OCI-LY7 (cell line): Measurements from ENCODE around the gene USP28. TPM values are rescaled to one million over a fixed set of nuclear protein-coding genes. Genes with fewer than 3 reads are reported as not detected.
"Not testable (repeated sequence)": the region's sequence is repeated elsewhere in the genome, so short reads cannot be mapped to it uniquely, and the experiment has no call there.

Source experiments
- BruUV-seq: library from RNA; stranded (reverse); fragments of 400-500 nt; replicated peaks from 2 replicates; lab custom pipeline; 2021; lab: Mats Ljungman, UMichigan
- CTCF ChIA-PET: fragments of 300-600 bp; sonication (Branson Sonifier 250); formaldehyde crosslinking; loops from one replicate; lab custom pipeline; 2022; ENCODE audit warnings: antibody characterized with exemption; ENCODE audit not compliant: unreplicated experiment; lab: Charles Lee
- POLR2A ChIA-PET: fragments of 300-600 bp; sonication (Branson Sonifier 250); formaldehyde crosslinking; loops from one replicate; lab custom pipeline; 2022; ENCODE audit warnings: antibody characterized with exemption; lab: Charles Lee
- DNase-seq: peaks from one replicate; pipeline ENCODE4 v3.0.0-alpha.2; 2015; ENCODE audit warnings: low spot score
- H2AFZ ChIP-seq: fragments of 200-600 bp; sonication (generic), shearing (Covaris generic); 2 replicates; pipeline ENCODE4 v1.6.1; 2014; ENCODE audit warnings: mild to moderate bottlenecking, antibody characterized with exemption, low read length, moderate library complexity
- H3K27ac ChIP-seq: fragments of 200-600 bp; sonication (generic); 2 replicates; pipeline ENCODE4 v1.5.1; 2014; ENCODE audit warnings: mixed run types, low read depth, mild to moderate bottlenecking, moderate library complexity, low read length, inconsistent platforms; ENCODE audit not compliant: poor library complexity, severe bottlenecking
- H3K36me3 ChIP-seq: fragments of 200-600 bp; sonication (generic); 2 replicates; pipeline ENCODE4 v1.6.1; 2014; ENCODE audit warnings: mild to moderate bottlenecking, antibody characterized with exemption, low read length, moderate library complexity, mixed read lengths; ENCODE audit not compliant: insufficient read depth
- H3K4me1 ChIP-seq: fragments of 200-600 bp; sonication (generic); 2 replicates; pipeline ENCODE4 v1.5.1; 2014; ENCODE audit warnings: mild to moderate bottlenecking, low read length; ENCODE audit not compliant: insufficient read depth, poor library complexity, severe bottlenecking
- H3K4me2 ChIP-seq: fragments of 200-600 bp; sonication (generic); 2 replicates; pipeline ENCODE4 v1.6.1; 2014; ENCODE audit warnings: mild to moderate bottlenecking, low read length
- H3K4me3 ChIP-seq: fragments of 200-600 bp; sonication (generic); 2 replicates; pipeline ENCODE4 v1.5.1; 2014; ENCODE audit warnings: mild to moderate bottlenecking, low read depth, low read length; ENCODE audit not compliant: poor library complexity, severe bottlenecking
- H3K79me2 ChIP-seq: fragments of 200-600 bp; sonication (generic); 2 replicates; pipeline ENCODE4 v1.6.1; 2016; ENCODE audit warnings: low read depth, mild to moderate bottlenecking, low read length, moderate library complexity, mixed read lengths; ENCODE audit not compliant: insufficient read depth
- H3K9me2 ChIP-seq: fragments of 200-600 bp; sonication (generic); 2 replicates; pipeline ENCODE4 v1.6.1; 2016; ENCODE audit warnings: mild to moderate bottlenecking, low read length, mixed read lengths; ENCODE audit not compliant: insufficient read depth
- H3K9me3 ChIP-seq: fragments of 200-600 bp; sonication (generic); 2 replicates; pipeline ENCODE4 v1.6.1; 2014; ENCODE audit warnings: mild to moderate bottlenecking, mixed run types, low read length, mixed read lengths
- H4K20me1 ChIP-seq: fragments of 200-600 bp; sonication (generic); 2 replicates; pipeline ENCODE4 v1.6.1; 2014; ENCODE audit warnings: mild to moderate bottlenecking, antibody characterized with exemption, low read length, moderate library complexity, mixed read lengths; ENCODE audit not compliant: insufficient read depth
- EZH2phosphoT487 ChIP-seq: fragments of 200-600 bp; sonication (generic); IDR thresholded peaks from 2 replicates; pipeline ENCODE4 v1.6.1; 2018; ENCODE audit warnings: low read depth, borderline replicate concordance, mild to moderate bottlenecking, mixed run types, antibody characterized with exemption, low read length, moderate library complexity, mixed read lengths
- intact Hi-C: fragments of 100-400 bp; cut with micrococcal nuclease; formaldehyde crosslinking; loops from one replicate; pipeline ENCODE4 v1.10.0; 2022; ENCODE audit not compliant: unreplicated experiment
- total RNA-seq, 2 experiments: library from RNA; depleted of rRNA in 1 of 2; stranded (reverse); fragments of >200 nt in 1 of 2; shearing (Covaris generic) in 1 of 2; gene quantifications; 2 replicates each; pipeline ENCODE4 v1.2.3, GENCODE V29; 2014 to 2022
- TF ChIP-seq, protein P1 (sequence below): fragments of 200-600 bp; sonication (generic); conservative IDR thresholded peaks from 2 replicates; pipeline ENCODE4 v1.5.1; 2014; ENCODE audit warnings: mild to moderate bottlenecking, antibody characterized with exemption, low read length, moderate library complexity, mixed read lengths

The USP28 gene
- total RNA-seq, 2 experiments from 2014 or later, result 26.8 to 37.1 TPM

DNA sequence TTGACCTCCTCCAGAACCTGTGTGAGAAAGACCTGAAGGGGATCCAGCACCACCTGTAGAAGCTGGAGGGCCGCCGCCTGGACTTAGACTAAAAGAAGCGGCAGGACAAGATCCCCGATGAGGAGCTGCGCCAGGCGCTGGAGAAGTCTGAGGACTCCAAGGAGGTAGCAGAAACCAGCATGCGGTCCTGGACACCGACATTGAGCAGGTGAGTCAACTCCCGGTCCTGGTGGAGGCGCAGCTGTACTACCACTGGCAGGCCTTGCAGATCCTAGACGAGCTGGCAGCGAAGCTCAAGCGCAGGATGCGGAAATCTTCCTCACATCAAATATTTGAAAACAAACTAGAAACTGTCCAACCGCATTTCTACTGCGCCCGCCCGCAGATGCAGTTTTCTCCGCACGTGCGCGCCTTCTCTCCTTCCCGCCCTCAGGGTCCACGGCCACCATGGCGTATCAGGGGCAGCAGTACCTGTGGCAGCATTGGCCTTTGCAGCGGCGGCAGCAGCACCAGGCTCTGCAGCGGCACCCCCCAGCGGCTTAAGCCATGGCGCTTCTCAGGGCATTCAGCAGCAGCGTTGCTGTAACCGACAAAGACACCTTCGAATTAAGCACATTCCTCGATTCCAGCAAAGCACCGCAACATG lies 85.6 kb downstream of the USP28 start:
- no peaks in the 10 kb centered on the region for H3K79me2 ChIP-seq
- H3K9me3 ChIP-seq, result no peaks in the 10 kb centered on the region
- no peaks in the 10 kb centered on the region for H3K4me1 ChIP-seq
- no peak overlapping the region for H3K4me3 ChIP-seq
- no peaks in the 10 kb centered on the region for H3K9me2 ChIP-seq
- no peak for TF ChIP-seq EZH2phosphoT487
- TF ChIP-seq, protein P1, sequence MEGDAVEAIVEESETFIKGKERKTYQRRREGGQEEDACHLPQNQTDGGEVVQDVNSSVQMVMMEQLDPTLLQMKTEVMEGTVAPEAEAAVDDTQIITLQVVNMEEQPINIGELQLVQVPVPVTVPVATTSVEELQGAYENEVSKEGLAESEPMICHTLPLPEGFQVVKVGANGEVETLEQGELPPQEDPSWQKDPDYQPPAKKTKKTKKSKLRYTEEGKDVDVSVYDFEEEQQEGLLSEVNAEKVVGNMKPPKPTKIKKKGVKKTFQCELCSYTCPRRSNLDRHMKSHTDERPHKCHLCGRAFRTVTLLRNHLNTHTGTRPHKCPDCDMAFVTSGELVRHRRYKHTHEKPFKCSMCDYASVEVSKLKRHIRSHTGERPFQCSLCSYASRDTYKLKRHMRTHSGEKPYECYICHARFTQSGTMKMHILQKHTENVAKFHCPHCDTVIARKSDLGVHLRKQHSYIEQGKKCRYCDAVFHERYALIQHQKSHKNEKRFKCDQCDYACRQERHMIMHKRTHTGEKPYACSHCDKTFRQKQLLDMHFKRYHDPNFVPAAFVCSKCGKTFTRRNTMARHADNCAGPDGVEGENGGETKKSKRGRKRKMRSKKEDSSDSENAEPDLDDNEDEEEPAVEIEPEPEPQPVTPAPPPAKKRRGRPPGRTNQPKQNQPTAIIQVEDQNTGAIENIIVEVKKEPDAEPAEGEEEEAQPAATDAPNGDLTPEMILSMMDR, result no peak
- BruUV-seq, result no TSS peak
- intact Hi-C loops, result no loop called here
- DNase-seq, result no peak
- H4K20me1 ChIP-seq, result no peaks in the 10 kb centered on the region
- CTCF ChIA-PET, result interaction anchor here (0.8 kb wide), 1 partner anchor 47 kb away, joined by 3 read pairs; no protein-coding TSS in a partner anchor
- POLR2A ChIA-PET, result no interaction called here
- no peak overlapping the region for H3K4me2 ChIP-seq
- no peaks in the 10 kb centered on the region for H3K36me3 ChIP-seq
- H2AFZ ChIP-seq, result no peak overlapping the region
- H3K27ac ChIP-seq, result no peak overlapping the region

DNA sequence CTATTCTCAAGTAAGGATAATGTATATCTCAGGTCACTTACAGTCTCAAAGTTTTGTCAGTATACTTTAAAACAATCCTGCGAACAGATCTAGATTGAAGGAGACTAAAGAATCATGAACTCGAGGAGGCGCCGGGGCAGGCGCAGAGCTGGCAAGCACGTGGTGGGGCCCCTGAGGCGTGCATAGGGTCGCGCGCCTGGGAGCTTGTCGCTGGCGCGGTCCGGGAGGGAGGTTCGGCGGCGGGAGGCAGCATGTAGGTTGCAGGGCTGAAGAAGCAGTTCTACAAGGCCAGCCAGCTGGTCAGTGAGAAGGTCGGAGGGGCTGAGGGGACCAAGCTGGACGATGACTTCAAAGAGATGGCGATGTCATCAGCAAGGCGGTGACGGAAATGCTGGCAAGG lies 86.4 kb downstream of the USP28 start:
- H3K9me3 ChIP-seq, H3K36me3 ChIP-seq, CTCF ChIA-PET, POLR2A ChIA-PET, H3K4me1 ChIP-seq, BruUV-seq, H3K79me2 ChIP-seq, H4K20me1 ChIP-seq, H3K9me2 ChIP-seq, H3K4me3 ChIP-seq, H2AFZ ChIP-seq, H3K4me2 ChIP-seq, H3K27ac ChIP-seq, DNase-seq, intact Hi-C loops: not testable (repeated sequence)

DNA sequence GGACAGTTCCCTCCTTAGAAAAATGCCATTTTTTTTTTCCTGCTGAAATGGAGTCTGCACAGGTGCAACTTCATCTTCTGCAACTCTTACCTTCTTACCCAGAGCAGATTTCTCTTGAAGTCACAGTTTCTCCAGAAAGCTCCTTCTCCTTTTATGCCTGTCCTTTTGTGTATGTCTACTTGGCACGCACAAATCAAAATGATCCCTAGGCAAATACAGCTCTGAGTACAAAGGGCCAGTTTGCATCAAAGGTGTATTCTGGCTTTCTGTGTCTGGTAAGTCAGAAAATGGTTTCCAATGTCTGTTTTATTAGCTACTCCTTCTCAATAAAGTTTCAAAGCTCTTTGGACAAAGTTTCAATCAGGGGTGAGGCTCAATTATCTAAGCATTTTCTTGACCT lies 93.2 kb downstream of the USP28 start:
- H3K4me1 ChIP-seq, result peaks cover 5% of the 10 kb centered on the region

More for the DNA sequence above, 93.2 kb downstream of the USP28 start:
- H3K36me3 ChIP-seq, result no peaks in the 10 kb centered on the region
- no peak overlapping the region for H2AFZ ChIP-seq
- H3K4me3 ChIP-seq, result no peak overlapping the region
- no peak for TF ChIP-seq EZH2phosphoT487
- TF ChIP-seq, protein P1, result no peak
- H3K27ac ChIP-seq, result no peak overlapping the region
- BruUV-seq, result no TSS peak
- no peaks in the 10 kb centered on the region for H3K9me2 ChIP-seq
- H3K4me2 ChIP-seq, result no peak overlapping the region
- H3K9me3 ChIP-seq, result no peaks in the 10 kb centered on the region
- no peaks in the 10 kb centered on the region for H4K20me1 ChIP-seq
- ChIA-PET CTCF (no interaction called here), POLR2A (no interaction called here)
- intact Hi-C loops, result no loop called here
- H3K79me2 ChIP-seq, result no peaks in the 10 kb centered on the region
- no peak for DNase-seq
